Bronchial epithelial cell (primary cell): ENCODE measurements around the gene PTPN1. TPM values are rescaled to one million over a fixed set of nuclear protein-coding genes. Genes with fewer than 3 reads are reported as not detected.

Experiments
- DNase-seq: peaks from one replicate; pipeline ENCODE4 v3.0.0-alpha.2; 2010; ENCODE audit warnings: low read depth
- FAIRE-seq: peaks from 2 replicates; lab custom pipeline; 2011; peaks lifted over from hg19 to GRCh38; lab: Jason Lieb, UNC
- H3K27me3 ChIP-seq: 2 replicates; pipeline ENCODE4 v1.5.1; 2011; ENCODE audit warnings: low read length; ENCODE audit not compliant: control insufficient read depth, insufficient read depth
- H3K36me3 ChIP-seq: 2 replicates; pipeline ENCODE4 v1.5.1; 2011; ENCODE audit warnings: low read length; ENCODE audit not compliant: control insufficient read depth, insufficient read depth
- H3K4me3 ChIP-seq: 2 replicates; pipeline ENCODE4 v1.5.1; 2011; ENCODE audit warnings: mild to moderate bottlenecking, low read depth, low read length, control low read depth
- CTCF ChIP-seq: IDR thresholded peaks from 2 replicates; pipeline ENCODE4 v1.5.1; 2011; ENCODE audit warnings: mild to moderate bottlenecking, moderate library complexity, low read length, control low read depth, inconsistent platforms; ENCODE audit not compliant: insufficient read depth, severe bottlenecking
- total RNA-seq: library from RNA; depleted of rRNA; stranded (reverse); fragments of >200 nt; gene quantifications from 2 replicates; pipeline ENCODE4 v1.2.1, GENCODE V29; 2014

PTPN1 gene
- total RNA-seq, 1 donor from 2014 or later, result 18.4 TPM

- no peak overlapping the region for H3K4me3 ChIP-seq
- DNase-seq (peak; percentile 99), FAIRE-seq (no peak)
- H3K27me3 ChIP-seq, result no peaks in the 10 kb centered on the region
- no peaks in the 10 kb centered on the region for H3K36me3 ChIP-seq
- no peak for TF ChIP-seq CTCF
These were observed 13.3 kb upstream of the PTPN1 start for GRCh38 chr20:50496773-50497385.

GRCh38 chr20:50498071-50498776 lies 12.0 kb upstream of the PTPN1 start:
- Histone ChIP-seq H3K36me3 (no peaks in the 10 kb centered on the region), H3K27me3 (no peaks in the 10 kb centered on the region), H3K4me3 (no peak overlapping the region)
- FAIRE-seq, result no peak
- peak; percentile 88 for DNase-seq
- no peak for TF ChIP-seq CTCF

GRCh38 chr20:50499938-50500337 lies 10.2 kb upstream of the PTPN1 start:
- FAIRE-seq, result no peak
- Histone ChIP-seq H3K4me3 (no peak overlapping the region), H3K36me3 (no peaks in the 10 kb centered on the region), H3K27me3 (no peaks in the 10 kb centered on the region)
- no peak for DNase-seq
- no peak for TF ChIP-seq CTCF

- DNase-seq, result no peak
- no peak for TF ChIP-seq CTCF
- FAIRE-seq, result no peak
These were observed 8.0 kb upstream of the PTPN1 start for GRCh38 chr20:50501972-50502745.

GRCh38 chr20:50504231-50504823 lies 5.9 kb upstream of the PTPN1 start:
- FAIRE-seq (no peak), DNase-seq (no peak)
- Histone ChIP-seq H3K27me3 (no peaks in the 10 kb centered on the region), H3K4me3 (no peak overlapping the region), H3K36me3 (no peaks in the 10 kb centered on the region)
- TF ChIP-seq CTCF, result no peak

More at GRCh38 chr20:50501972-50502745, 8.0 kb upstream of the PTPN1 start:
- Histone ChIP-seq H3K27me3 (no peaks in the 10 kb centered on the region), H3K4me3 (no peak overlapping the region), H3K36me3 (no peaks in the 10 kb centered on the region)
